IPS-15b (cell line): ENCODE results near the gene ZNF705A.
A peak's percentile ranks its signal among the peaks of the same experiment; 100 is the strongest.
"Not testable (repeated sequence)": the region's sequence is repeated elsewhere in the genome, so short reads cannot be mapped to it uniquely, and the experiment has no call there.

Experiments used
- H3K27me3 ChIP-seq: one replicate; pipeline ENCODE4 v1.6.1; 2013; ENCODE audit warnings: low read length; ENCODE audit not compliant: control insufficient read depth, insufficient read depth
- H3K36me3 ChIP-seq: one replicate; pipeline ENCODE4 v1.6.1; 2013; ENCODE audit warnings: low read length; ENCODE audit not compliant: control insufficient read depth, insufficient read depth
- H3K4me1 ChIP-seq: one replicate; pipeline ENCODE4 v1.6.1; 2013; ENCODE audit warnings: mild to moderate bottlenecking, low read length; ENCODE audit not compliant: control insufficient read depth, insufficient read depth
- H3K4me3 ChIP-seq: one replicate; pipeline ENCODE4 v1.5.1; 2013; ENCODE audit warnings: low read depth, low read length
- H3K9ac ChIP-seq: one replicate; pipeline ENCODE4 v1.6.1; 2013; ENCODE audit warnings: low read depth, mild to moderate bottlenecking, low read length
- H3K9me3 ChIP-seq: one replicate; pipeline ENCODE4 v1.6.1; 2013; ENCODE audit warnings: mild to moderate bottlenecking, low read length; ENCODE audit not compliant: control insufficient read depth, insufficient read depth

Gene ZNF705A

DNA sequence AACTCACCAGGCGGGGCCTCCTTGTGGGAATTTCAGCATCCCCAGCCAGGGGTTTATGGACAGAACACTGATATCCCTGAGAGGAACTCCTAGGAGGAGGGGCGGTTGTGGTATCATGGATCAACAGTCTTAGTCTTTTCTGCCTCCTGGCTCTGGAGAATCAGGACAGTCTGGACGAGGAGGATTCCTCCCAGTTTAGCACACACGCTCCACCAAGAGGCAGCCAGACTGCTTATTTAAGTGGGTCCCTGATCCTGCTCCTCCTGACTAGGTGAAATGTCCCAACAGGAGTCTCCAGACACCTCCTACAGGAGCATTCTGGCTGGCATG, 10.4 kb upstream of the ZNF705A start:
- Histone ChIP-seq H3K4me3 (peak overlapping the region; percentile 1), H3K9ac (peak overlapping the region; percentile 18), H3K36me3 (no peaks in the 10 kb centered on the region), H3K4me1 (peaks cover 14% of the 10 kb centered on the region), H3K9me3 (no peaks in the 10 kb centered on the region), H3K27me3 (no peaks in the 10 kb centered on the region)

DNA sequence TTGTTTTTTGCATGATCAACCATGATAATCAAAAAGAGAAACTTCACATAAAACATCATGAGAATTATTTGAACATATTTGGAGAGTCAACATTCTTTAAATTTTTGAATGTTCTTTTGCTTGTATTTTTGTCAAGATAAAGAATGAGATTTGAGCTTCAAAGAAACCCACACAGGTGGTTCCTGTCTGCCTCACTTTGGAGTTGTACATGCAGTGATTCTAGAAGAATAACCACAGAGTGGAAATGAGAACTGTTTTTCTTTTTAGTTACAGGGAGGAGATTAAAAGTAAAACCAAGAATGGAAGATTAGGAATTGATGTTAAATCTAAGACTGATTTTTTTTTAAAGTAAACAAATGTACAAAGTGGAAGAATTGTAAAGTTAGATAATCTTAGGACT, 2.3 kb upstream of the ZNF705A start:
- no peak overlapping the region for H3K9ac ChIP-seq
- no peaks in the 10 kb centered on the region for H3K36me3 ChIP-seq
- H3K4me3 ChIP-seq: no peak overlapping the region
- no peaks in the 10 kb centered on the region for H3K9me3 ChIP-seq
- no peaks in the 10 kb centered on the region for H3K27me3 ChIP-seq
- H3K4me1 ChIP-seq: peaks cover 5% of the 10 kb centered on the region

DNA sequence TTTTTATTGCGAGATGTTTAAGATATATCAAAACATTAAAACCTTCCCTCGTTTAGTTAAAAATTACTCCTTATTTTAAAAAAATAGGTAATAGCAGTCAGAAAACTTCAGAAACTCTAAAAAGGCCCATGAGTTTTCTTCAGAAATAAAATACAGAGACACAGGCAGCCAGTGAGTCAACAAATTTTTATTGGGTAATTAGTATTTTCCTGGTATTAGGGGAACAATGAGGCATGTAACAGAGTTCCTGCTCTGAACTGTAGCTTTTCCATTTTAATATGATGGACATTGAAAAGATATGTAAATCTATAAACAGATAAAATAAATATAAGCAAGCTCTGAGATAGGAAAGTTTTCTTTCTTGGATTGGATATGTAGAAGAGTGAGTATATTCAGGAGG, 399 bp upstream of the ZNF705A start:
- peaks cover 5% of the 10 kb centered on the region for H3K4me1 ChIP-seq
- H3K9me3 ChIP-seq: no peaks in the 10 kb centered on the region
- no peak overlapping the region for H3K4me3 ChIP-seq
- H3K9ac ChIP-seq: no peak overlapping the region
- H3K36me3 ChIP-seq: no peaks in the 10 kb centered on the region
- no peaks in the 10 kb centered on the region for H3K27me3 ChIP-seq

DNA sequence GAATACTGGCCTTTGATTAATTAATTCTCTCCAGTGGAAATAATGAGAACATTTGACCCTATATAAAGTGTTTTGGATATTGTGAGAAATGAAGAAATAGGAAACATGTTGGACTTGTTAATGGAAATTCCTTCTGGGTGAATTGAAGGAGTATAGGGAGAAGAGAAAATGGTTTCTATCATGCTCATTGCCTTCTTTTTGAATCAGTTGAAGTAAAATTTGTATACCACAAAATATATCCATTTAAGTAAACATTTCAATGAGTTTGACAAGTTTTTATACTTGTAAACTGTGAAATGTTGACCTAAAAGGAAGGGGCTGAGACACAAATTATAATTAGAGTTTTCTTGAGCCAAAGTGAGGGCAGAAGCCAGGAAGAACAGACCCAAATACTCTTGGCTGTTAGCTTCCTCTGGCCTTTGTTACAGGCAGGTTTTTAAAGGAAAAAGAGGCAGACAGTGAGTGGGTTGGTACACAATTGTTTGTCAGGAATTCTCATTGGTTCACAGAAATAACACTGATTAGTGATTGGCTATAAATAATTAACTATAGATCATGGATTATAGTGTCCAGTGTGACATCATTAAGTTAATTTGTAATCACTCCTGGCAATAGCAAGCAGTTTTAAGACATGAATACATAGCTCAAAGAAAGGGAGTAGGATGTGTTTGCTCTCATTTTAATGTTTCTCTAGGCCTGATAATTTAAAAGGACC, 826 bp downstream of the ZNF705A start:
- Histone ChIP-seq H3K9ac (no peak overlapping the region), H3K36me3 (no peaks in the 10 kb centered on the region), H3K27me3 (no peaks in the 10 kb centered on the region), H3K4me3 (no peak overlapping the region), H3K9me3 (no peaks in the 10 kb centered on the region), H3K4me1 (peaks cover 5% of the 10 kb centered on the region)

DNA sequence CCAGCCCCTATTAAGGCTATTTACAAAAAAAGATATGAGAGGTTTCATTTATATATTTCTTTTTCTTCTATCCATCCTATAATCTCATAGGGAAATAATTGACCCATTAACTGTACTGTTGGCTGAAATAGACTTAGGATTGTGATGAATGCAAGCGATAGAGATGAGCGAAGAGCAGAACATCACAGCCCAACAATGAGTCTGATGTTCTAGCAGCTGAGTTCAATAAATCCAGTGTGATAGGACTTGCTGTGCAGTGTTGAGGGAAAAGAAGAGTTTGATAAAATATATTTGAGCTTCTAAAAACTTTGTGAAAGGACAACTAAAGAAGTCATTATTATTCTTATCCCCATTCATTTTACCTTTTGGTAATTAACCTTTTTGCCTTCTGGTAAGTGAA, 16.1 kb downstream of the ZNF705A start:
- H3K9ac ChIP-seq, H3K36me3 ChIP-seq, H3K4me1 ChIP-seq, H3K4me3 ChIP-seq, H3K9me3 ChIP-seq, H3K27me3 ChIP-seq: not testable (repeated sequence)

DNA sequence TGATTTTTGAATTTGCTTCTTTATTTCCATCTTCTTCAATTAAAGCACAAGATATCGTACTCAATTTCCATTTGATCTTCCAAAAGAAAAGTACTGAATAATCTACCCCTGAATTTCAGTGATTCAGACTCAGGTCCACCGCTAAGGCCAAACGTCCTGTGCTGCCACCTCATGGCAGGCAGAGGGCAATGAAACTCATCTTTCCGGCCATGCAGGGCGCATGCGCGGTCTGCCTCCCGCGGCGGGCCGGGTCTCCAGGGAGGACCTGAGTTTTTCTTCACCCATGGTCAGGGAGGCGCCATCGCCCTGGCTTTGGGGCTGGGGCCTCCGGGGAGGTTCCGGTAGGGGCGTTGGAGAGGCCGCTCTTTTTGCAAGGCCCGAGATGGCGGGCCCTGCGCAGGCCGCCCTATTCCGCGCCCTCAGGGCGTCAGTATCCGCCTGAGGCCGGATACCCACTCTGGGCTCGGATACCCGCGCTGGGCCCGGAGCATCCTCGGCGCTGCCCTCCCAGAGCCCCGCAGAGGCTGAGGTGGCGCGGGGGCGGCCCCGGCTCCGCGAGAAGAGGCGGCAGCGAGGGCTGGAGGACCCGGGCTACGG, 23.3 kb downstream of the ZNF705A start:
- peak overlapping the region; percentile 37 for H3K4me3 ChIP-seq
- H3K9ac ChIP-seq: not testable (repeated sequence)

DNA sequence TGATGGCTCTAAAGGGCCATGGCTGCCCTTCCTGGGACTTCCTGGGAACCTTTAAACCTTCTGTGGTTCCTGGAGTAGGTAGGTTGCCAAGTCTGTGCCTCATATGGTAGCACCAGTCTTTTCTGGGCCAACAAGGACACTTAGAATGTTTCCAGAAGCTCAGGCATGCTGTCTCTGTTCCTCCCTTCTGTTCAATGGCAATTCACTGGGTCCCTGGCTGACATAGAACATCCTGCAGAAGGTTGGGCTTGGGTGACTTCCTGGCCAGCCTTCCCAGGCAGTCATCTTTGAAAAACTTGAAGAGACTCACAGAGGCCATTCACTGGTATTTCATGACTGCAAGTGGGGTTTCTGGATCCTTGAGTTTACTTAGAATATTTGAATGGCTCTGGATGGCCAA, 24.5 kb downstream of the ZNF705A start:
- not testable (repeated sequence) for H3K4me3 ChIP-seq, H3K4me1 ChIP-seq, H3K36me3 ChIP-seq, H3K9me3 ChIP-seq, H3K9ac ChIP-seq, H3K27me3 ChIP-seq

More for the DNA sequence above, 23.3 kb downstream of the ZNF705A start:
- not testable (repeated sequence) for H3K27me3 ChIP-seq, H3K9me3 ChIP-seq, H3K4me1 ChIP-seq, H3K36me3 ChIP-seq

DNA sequence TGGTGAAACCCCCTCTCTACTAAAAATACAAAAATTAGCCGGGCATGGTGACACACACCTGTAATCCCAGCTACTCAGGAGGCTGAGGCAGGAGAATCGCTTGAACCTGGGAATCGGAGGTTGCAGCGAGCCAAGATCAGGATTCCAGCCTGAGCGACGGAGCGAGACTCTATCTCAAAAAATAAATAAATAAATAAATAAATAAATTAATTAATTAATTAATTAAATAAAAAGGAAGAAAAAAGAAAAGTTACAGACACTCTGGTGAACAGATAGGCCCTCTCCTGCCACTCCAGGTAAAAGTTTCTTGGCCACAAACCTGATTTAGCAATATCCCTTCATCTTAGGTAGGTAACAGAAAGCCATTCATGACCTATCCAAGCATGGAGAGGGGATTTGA, 26.1 kb downstream of the ZNF705A start:
- H3K9ac ChIP-seq, H3K36me3 ChIP-seq, H3K9me3 ChIP-seq, H3K4me1 ChIP-seq, H3K27me3 ChIP-seq, H3K4me3 ChIP-seq: not testable (repeated sequence)

DNA sequence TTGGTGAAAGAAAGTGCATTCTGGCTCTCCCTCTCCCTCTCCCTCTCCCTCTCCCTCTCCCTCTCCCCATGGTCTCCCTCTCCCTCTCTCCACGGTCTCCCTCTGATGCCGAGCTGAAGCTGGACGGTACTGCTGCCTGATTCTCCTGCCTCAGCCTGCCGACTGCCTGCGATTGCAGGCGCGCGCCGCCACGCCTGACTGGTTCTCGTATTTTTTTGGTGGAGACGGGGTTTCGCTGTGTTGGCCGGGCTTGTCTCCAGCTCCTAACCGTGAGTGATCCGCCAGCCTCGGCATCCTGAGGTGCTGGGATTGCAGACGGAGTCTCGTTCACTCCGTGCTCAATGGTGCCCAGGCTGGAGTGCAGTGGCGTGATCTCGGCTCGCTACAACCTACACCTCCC, 26.5 kb downstream of the ZNF705A start:
- not testable (repeated sequence) for H3K36me3 ChIP-seq, H3K9ac ChIP-seq, H3K9me3 ChIP-seq, H3K27me3 ChIP-seq, H3K4me1 ChIP-seq, H3K4me3 ChIP-seq

DNA sequence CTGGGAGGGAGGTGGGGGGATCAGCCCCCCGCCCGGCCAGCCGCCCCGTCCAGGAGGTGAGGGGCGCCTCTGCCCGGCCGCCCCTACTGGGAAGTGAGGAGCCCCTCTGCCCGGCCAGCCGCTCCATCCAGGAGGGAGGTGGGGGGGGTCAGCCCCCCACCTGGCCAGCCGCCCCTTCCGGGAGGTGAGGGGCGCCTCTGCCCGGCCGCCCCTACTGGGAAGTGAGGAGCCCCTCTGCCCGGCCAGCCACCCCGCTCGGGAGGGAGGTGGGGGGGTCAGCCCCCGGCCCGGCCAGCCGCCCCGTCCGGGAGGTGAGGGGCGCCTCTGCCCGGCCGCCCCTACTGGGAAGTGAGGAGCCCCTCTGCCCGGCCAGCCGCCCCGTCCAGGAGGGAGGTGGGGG, 27.4 kb downstream of the ZNF705A start:
- not testable (repeated sequence) for H3K36me3 ChIP-seq, H3K9ac ChIP-seq, H3K27me3 ChIP-seq, H3K9me3 ChIP-seq, H3K4me1 ChIP-seq, H3K4me3 ChIP-seq

DNA sequence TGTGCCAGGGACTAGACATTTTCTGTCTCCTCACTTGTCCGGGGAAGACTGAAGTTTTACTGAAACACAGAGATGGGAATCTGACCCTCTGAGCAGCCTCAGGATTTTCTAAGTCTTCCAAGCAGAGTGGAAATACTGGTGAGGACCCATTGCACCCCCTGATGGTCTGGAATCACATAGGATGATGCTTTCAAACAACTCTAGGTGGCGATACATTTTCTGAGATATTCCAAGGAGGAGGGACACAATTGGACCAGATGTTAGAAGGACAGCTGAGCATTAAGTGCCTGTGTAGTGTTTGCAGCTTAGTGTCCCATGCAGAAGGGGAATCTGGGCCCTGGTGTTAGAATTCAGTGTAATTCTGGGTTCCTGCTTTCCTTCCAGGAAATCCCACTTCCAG, 31.3 kb downstream of the ZNF705A start:
- not testable (repeated sequence) for H3K27me3 ChIP-seq, H3K4me1 ChIP-seq, H3K9me3 ChIP-seq, H3K36me3 ChIP-seq, H3K4me3 ChIP-seq, H3K9ac ChIP-seq

DNA sequence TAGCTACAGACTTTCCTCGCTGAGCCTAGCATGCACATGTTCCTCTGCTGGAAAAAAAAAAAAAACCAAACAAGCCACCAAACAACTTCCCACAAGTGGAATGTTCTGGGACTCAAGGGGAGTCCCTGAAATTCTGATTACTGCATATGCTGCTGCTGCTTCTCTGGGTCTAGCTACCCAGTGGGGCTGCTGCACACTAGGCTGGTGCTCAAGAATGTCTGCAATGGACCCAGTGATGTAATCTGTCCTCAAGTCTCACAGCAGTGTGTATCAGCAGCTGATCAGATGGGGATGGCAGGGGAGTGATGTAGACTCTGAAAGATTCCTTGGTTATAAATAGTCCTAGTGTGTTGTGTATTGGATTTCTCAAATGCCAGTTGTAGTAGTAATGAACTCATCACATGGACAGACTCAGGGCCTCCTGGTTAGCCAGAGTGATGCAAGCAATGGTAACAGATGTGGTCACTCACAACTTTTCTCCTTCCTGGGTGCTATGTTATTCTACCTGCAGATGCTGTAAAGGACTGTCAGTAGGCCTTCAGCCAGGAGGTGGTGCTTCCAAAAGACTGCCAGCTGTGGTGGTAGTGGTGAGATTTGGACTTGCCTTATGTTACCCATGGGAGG, 41.0 kb downstream of the ZNF705A start:
- not testable (repeated sequence) for H3K36me3 ChIP-seq, H3K9ac ChIP-seq, H3K27me3 ChIP-seq, H3K4me1 ChIP-seq, H3K9me3 ChIP-seq, H3K4me3 ChIP-seq
